ENCODE results near the gene AGMO.
A peak's percentile ranks its signal among the peaks of the same experiment; 100 is the strongest.

AGMO gene

GRCh38 chr7:15358112-15358511, 203.7 kb downstream of the AGMO start:
- DNase-seq (ENCODE audit: low spot score in 2 of 2), result no peak
- no peaks in the 10 kb centered on the region for H3K27me3 ChIP-seq (ENCODE audit: low read depth)
- no peaks in the 10 kb centered on the region for H3K9me3 ChIP-seq
- H3K36me3 ChIP-seq (replicated peaks), result no peaks in the 10 kb centered on the region
- H3K4me1 ChIP-seq, result no peaks in the 10 kb centered on the region
- H3K4me3 ChIP-seq, result no peak overlapping the region
- in situ Hi-C loops (cut with MboI; ENCODE audit: low sequenced_read_pairs), result no loop called here

- Histone ChIP-seq H3K27me3 (ENCODE audit: low read depth) (no peaks in the 10 kb centered on the region), H3K4me3 (no peak overlapping the region), H3K36me3 (replicated peaks) (no peaks in the 10 kb centered on the region), H3K9me3 (no peaks in the 10 kb centered on the region), H3K4me1 (no peaks in the 10 kb centered on the region)
- no peak for DNase-seq (ENCODE audit: low spot score in 2 of 2)
- in situ Hi-C loops (cut with MboI; ENCODE audit: low sequenced_read_pairs), result no loop called here
Measured at GRCh38 chr7:15352421-15353206, 209.2 kb downstream of the AGMO start.

GRCh38 chr7:15345216-15345615, 216.6 kb downstream of the AGMO start:
- Histone ChIP-seq H3K36me3 (replicated peaks) (no peaks in the 10 kb centered on the region), H3K4me3 (no peak overlapping the region), H3K27me3 (ENCODE audit: low read depth) (no peaks in the 10 kb centered on the region), H3K9me3 (no peaks in the 10 kb centered on the region), H3K4me1 (no peaks in the 10 kb centered on the region)
- in situ Hi-C loops (cut with MboI; ENCODE audit: low sequenced_read_pairs), result no loop called here
- DNase-seq (ENCODE audit: low spot score in 2 of 2), result no peak

GRCh38 chr7:15341817-15342216, 220.0 kb downstream of the AGMO start:
- Histone ChIP-seq H3K4me1 (no peaks in the 10 kb centered on the region), H3K27me3 (ENCODE audit: low read depth) (no peaks in the 10 kb centered on the region), H3K9me3 (no peaks in the 10 kb centered on the region), H3K36me3 (replicated peaks) (no peaks in the 10 kb centered on the region), H3K4me3 (no peak overlapping the region)
- in situ Hi-C loops (cut with MboI; ENCODE audit: low sequenced_read_pairs), result no loop called here
- no peak for DNase-seq (ENCODE audit: low spot score in 2 of 2)

- DNase-seq (ENCODE audit: low spot score in 2 of 2), result no peak
- Histone ChIP-seq H3K4me1 (peaks cover 23% of the 10 kb centered on the region), H3K4me3 (no peak overlapping the region), H3K27me3 (ENCODE audit: low read depth) (no peaks in the 10 kb centered on the region), H3K36me3 (replicated peaks) (no peaks in the 10 kb centered on the region), H3K9me3 (no peaks in the 10 kb centered on the region)
- in situ Hi-C loops (cut with MboI; ENCODE audit: low sequenced_read_pairs), result no loop called here
Measured at GRCh38 chr7:15336146-15336545, 225.7 kb downstream of the AGMO start.

GRCh38 chr7:15335390-15335789, 226.4 kb downstream of the AGMO start:
- H3K27me3 ChIP-seq (ENCODE audit: low read depth), result no peaks in the 10 kb centered on the region
- in situ Hi-C loops (cut with MboI; ENCODE audit: low sequenced_read_pairs), result no loop called here
- peaks cover 30% of the 10 kb centered on the region for H3K4me1 ChIP-seq
- no peaks in the 10 kb centered on the region for H3K9me3 ChIP-seq
- no peak for DNase-seq (ENCODE audit: low spot score in 2 of 2)
- no peak overlapping the region for H3K4me3 ChIP-seq
- no peaks in the 10 kb centered on the region for H3K36me3 ChIP-seq (replicated peaks)

- DNase-seq (ENCODE audit: low spot score in 2 of 2), result peak; percentile 12 to 75
- Histone ChIP-seq H3K4me1 (peaks cover 30% of the 10 kb centered on the region), H3K36me3 (replicated peaks) (no peaks in the 10 kb centered on the region), H3K27me3 (ENCODE audit: low read depth) (no peaks in the 10 kb centered on the region), H3K4me3 (no peak overlapping the region), H3K9me3 (no peaks in the 10 kb centered on the region)
- in situ Hi-C loops (cut with MboI; ENCODE audit: low sequenced_read_pairs), result no loop called here
Measured at GRCh38 chr7:15334536-15335263, 227.1 kb downstream of the AGMO start.

- no peaks in the 10 kb centered on the region for H3K36me3 ChIP-seq (replicated peaks)
- H3K9me3 ChIP-seq, result no peaks in the 10 kb centered on the region
- H3K4me3 ChIP-seq, result no peak overlapping the region
- in situ Hi-C loops (cut with MboI; ENCODE audit: low sequenced_read_pairs), result no loop called here
- DNase-seq (ENCODE audit: low spot score in 2 of 2), result no peak
- H3K4me1 ChIP-seq, result peaks cover 30% of the 10 kb centered on the region
- H3K27me3 ChIP-seq (ENCODE audit: low read depth), result no peaks in the 10 kb centered on the region
Measured at GRCh38 chr7:15332956-15333355, 228.9 kb downstream of the AGMO start.

GRCh38 chr7:15330943-15331342, 230.9 kb downstream of the AGMO start:
- Histone ChIP-seq H3K4me1 (peaks cover 30% of the 10 kb centered on the region), H3K36me3 (replicated peaks) (no peaks in the 10 kb centered on the region), H3K27me3 (ENCODE audit: low read depth) (no peaks in the 10 kb centered on the region), H3K9me3 (no peaks in the 10 kb centered on the region), H3K4me3 (no peak overlapping the region)
- peak in 1 of 2 experiments; percentile 76 for DNase-seq (ENCODE audit: low spot score in 2 of 2)
- in situ Hi-C loops (cut with MboI; ENCODE audit: low sequenced_read_pairs), result no loop called here

GRCh38 chr7:15327001-15327400, 234.8 kb downstream of the AGMO start:
- Histone ChIP-seq H3K27me3 (ENCODE audit: low read depth) (no peaks in the 10 kb centered on the region), H3K4me3 (no peak overlapping the region), H3K36me3 (replicated peaks) (no peaks in the 10 kb centered on the region), H3K9me3 (no peaks in the 10 kb centered on the region), H3K4me1 (peaks cover 10% of the 10 kb centered on the region)
- no peak for DNase-seq (ENCODE audit: low spot score in 2 of 2)
- in situ Hi-C loops (cut with MboI; ENCODE audit: low sequenced_read_pairs), result no loop called here

GRCh38 chr7:15326044-15326644, 235.7 kb downstream of the AGMO start:
- in situ Hi-C loops (cut with MboI; ENCODE audit: low sequenced_read_pairs), result no loop called here
- no peaks in the 10 kb centered on the region for H3K27me3 ChIP-seq (ENCODE audit: low read depth)
- no peaks in the 10 kb centered on the region for H3K36me3 ChIP-seq (replicated peaks)
- H3K4me1 ChIP-seq, result peaks cover 6% of the 10 kb centered on the region
- DNase-seq (ENCODE audit: low spot score in 2 of 2), result peak in 1 of 2 experiments; percentile 31
- no peak overlapping the region for H3K4me3 ChIP-seq
- no peaks in the 10 kb centered on the region for H3K9me3 ChIP-seq

GRCh38 chr7:15323550-15323949, 238.3 kb downstream of the AGMO start:
- H3K27me3 ChIP-seq (ENCODE audit: low read depth), result no peaks in the 10 kb centered on the region
- H3K9me3 ChIP-seq, result no peaks in the 10 kb centered on the region
- no peak overlapping the region for H3K4me3 ChIP-seq
- in situ Hi-C loops (cut with MboI; ENCODE audit: low sequenced_read_pairs), result loop anchor here (25.0 kb wide), 1 partner anchor 389 kb away; no protein-coding TSS in a partner anchor
- no peak for DNase-seq (ENCODE audit: low spot score in 2 of 2)
- no peaks in the 10 kb centered on the region for H3K4me1 ChIP-seq
- H3K36me3 ChIP-seq (replicated peaks), result no peaks in the 10 kb centered on the region

- no peaks in the 10 kb centered on the region for H3K36me3 ChIP-seq (replicated peaks)
- in situ Hi-C loops (cut with MboI; ENCODE audit: low sequenced_read_pairs), result loop anchor here (10.0 to 25.0 kb wide), 2 partner anchors 395 to 758 kb away; no protein-coding TSS in a partner anchor
- H3K4me3 ChIP-seq, result no peak overlapping the region
- DNase-seq (ENCODE audit: low spot score in 2 of 2), result no peak
- H3K4me1 ChIP-seq, result no peaks in the 10 kb centered on the region
- H3K27me3 ChIP-seq (ENCODE audit: low read depth), result no peaks in the 10 kb centered on the region
- no peaks in the 10 kb centered on the region for H3K9me3 ChIP-seq
Measured at GRCh38 chr7:15317215-15317614, 244.6 kb downstream of the AGMO start.

GRCh38 chr7:15315678-15316077, 246.1 kb downstream of the AGMO start:
- Histone ChIP-seq H3K4me1 (no peaks in the 10 kb centered on the region), H3K27me3 (ENCODE audit: low read depth) (no peaks in the 10 kb centered on the region), H3K36me3 (replicated peaks) (no peaks in the 10 kb centered on the region), H3K9me3 (no peaks in the 10 kb centered on the region), H3K4me3 (no peak overlapping the region)
- DNase-seq (ENCODE audit: low spot score in 2 of 2), result no peak
- in situ Hi-C loops (cut with MboI; ENCODE audit: low sequenced_read_pairs), result loop anchor here (10.0 to 25.0 kb wide), 2 partner anchors 397 to 759 kb away; no protein-coding TSS in a partner anchor
